K562 (cell line): ENCODE data around the gene FREM3.

Source experiments
- TBP ChIP-seq: optimal IDR thresholded peaks from 2 replicates; pipeline ENCODE3; 2011; ENCODE audit warnings: low read depth, low read length, improper control_type of control experiment
- ZNF274 ChIP-seq: IDR thresholded peaks from 2 replicates; pipeline ENCODE4 v1.6.1; 2011; ENCODE audit warnings: low read depth, mild to moderate bottlenecking, low read length, moderate library complexity, borderline replicate concordance

GRCh38 chr4:143642611-143643010, 57.9 kb downstream of the FREM3 start:
- TF ChIP-seq ZNF274 (no peak), TBP (no peak)
